ENCODE data around the gene RNF183.
A peak's percentile ranks its signal among the peaks of the same experiment; 100 is the strongest.

Gene RNF183

DNA sequence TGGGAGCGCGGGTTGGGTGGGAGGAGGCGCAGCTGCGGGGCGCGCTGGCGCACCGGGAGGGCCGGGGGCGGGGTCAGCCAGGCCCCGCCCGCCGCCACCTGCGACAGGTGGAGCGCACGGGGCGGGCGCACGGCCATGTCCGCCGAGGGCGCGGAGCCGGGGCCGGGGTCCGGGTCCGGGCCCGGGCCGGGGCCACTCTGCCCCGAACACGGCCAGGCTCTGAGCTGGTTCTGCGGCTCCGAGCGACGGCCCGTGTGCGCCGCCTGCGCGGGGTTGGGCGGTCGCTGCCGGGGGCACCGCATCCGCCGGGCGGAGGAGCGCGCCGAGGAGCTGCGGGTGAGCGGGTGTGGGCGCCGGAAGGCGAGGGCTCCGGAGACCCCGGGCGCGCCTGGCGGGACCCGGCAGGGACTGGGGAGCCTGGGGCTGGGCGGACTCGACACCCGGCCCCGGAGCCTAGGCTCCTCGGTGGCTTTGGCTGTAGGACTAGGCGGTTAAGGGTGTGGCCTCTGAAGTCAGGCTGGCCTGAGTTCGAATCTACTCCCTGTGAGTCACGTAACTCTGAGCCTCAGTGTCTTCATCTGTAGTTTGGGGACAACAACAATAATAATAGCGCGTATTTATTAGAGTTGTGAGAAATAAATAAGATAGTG is 46.4 kb upstream of the RNF183 start, which contains the start of gene BSPRY:
TSS of gene BSPRY (plus strand) at position 97 of the 650 bp plus-strand sequence. CDS start at position 136, 39 bp downstream.
- peak within 1 kb of the TSS in 1 of 3 experiments; percentile 33 for H3K27ac Mint-ChIP-seq
- peaks cover 82% of the 10 kb centered on the region for H3K27me3 Mint-ChIP-seq (ENCODE audit: low read depth)
- peak within 1 kb of the TSS; percentile 79 to 82 (median 82) for H3K4me3 Mint-ChIP-seq
- peaks cover 12% of the 10 kb centered on the region for H3K4me1 Mint-ChIP-seq
- H3K36me3 Mint-ChIP-seq (ENCODE audit: low read depth) = no peaks in the 10 kb centered on the region
- H3K9me3 Mint-ChIP-seq = peaks cover 4% of the 10 kb centered on the region
- TF ChIP-seq, protein P1, sequence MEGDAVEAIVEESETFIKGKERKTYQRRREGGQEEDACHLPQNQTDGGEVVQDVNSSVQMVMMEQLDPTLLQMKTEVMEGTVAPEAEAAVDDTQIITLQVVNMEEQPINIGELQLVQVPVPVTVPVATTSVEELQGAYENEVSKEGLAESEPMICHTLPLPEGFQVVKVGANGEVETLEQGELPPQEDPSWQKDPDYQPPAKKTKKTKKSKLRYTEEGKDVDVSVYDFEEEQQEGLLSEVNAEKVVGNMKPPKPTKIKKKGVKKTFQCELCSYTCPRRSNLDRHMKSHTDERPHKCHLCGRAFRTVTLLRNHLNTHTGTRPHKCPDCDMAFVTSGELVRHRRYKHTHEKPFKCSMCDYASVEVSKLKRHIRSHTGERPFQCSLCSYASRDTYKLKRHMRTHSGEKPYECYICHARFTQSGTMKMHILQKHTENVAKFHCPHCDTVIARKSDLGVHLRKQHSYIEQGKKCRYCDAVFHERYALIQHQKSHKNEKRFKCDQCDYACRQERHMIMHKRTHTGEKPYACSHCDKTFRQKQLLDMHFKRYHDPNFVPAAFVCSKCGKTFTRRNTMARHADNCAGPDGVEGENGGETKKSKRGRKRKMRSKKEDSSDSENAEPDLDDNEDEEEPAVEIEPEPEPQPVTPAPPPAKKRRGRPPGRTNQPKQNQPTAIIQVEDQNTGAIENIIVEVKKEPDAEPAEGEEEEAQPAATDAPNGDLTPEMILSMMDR (IDR thresholded peaks at IDR 0.05; ENCODE audit: unreplicated experiment in 3 of 3) = no peak

DNA sequence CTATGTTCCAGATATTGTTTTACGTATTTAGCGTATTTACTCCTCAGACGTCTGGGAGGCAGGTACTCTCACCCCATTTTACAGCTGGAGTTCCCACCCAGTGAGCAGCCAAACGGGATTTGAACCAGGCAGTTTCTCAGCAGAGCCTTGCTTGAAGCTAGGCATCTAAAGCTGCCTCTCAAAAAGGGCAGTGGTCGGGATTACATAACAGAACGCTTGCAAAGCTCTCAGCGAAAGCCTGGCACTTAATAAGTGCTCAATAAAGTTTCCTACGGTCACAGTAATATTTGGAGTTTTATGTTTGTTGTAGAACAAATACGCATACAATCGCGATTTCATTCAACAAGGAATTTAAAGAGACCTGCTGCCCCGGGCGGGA is 45.9 kb upstream of the RNF183 start:
- Mint-ChIP-seq H3K4me3 (peak overlapping the region; percentile 73 to 82 (median 79)), H3K27me3 (ENCODE audit: low read depth) (peaks cover 78% of the 10 kb centered on the region), H3K27ac (no peak overlapping the region), H3K36me3 (ENCODE audit: low read depth) (no peaks in the 10 kb centered on the region), H3K9me3 (peaks cover 4% of the 10 kb centered on the region), H3K4me1 (peaks cover 13% of the 10 kb centered on the region)
- TF ChIP-seq, protein P1 (IDR thresholded peaks at IDR 0.05; ENCODE audit: unreplicated experiment in 3 of 3) = no peak

GRCh38 chr9:113348437-113348836 is 45.3 kb upstream of the RNF183 start:
- peaks cover 4% of the 10 kb centered on the region for H3K9me3 Mint-ChIP-seq
- H3K4me1 Mint-ChIP-seq = peaks cover 19% of the 10 kb centered on the region
- no peaks in the 10 kb centered on the region for H3K36me3 Mint-ChIP-seq (ENCODE audit: low read depth)
- peaks cover 78% of the 10 kb centered on the region for H3K27me3 Mint-ChIP-seq (ENCODE audit: low read depth)
- TF ChIP-seq, protein P1 (IDR thresholded peaks at IDR 0.05; ENCODE audit: unreplicated experiment in 3 of 3) = no peak
- no peak overlapping the region for H3K27ac Mint-ChIP-seq
- peak overlapping the region in 2 of 3 experiments; percentile 12 to 77 for H3K4me3 Mint-ChIP-seq

DNA sequence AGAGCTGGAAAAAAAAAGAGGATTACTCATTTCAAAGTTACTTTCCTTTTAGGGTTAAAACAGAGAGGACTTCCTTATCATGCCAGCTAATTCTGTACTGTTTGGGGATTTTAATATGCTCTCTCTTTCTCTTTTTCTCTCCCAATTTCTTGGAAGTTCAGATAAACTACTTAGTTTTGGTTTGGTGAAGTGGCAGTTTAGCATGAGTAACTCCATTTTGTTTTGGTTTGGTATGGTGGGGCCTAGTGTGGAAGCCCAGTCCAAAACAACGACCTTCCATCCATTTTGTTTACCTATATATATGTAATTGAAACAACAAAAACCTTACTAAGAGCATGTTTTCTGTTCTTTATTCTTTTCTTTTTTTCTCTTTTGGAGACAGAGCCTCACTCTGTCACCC is 42.5 kb upstream of the RNF183 start:
- TF ChIP-seq, protein P1 (IDR thresholded peaks at IDR 0.05; ENCODE audit: unreplicated experiment in 3 of 3) = no peak
- H3K36me3 Mint-ChIP-seq (ENCODE audit: low read depth) = no peaks in the 10 kb centered on the region
- no peak overlapping the region for H3K4me3 Mint-ChIP-seq
- no peaks in the 10 kb centered on the region for H3K9me3 Mint-ChIP-seq
- H3K4me1 Mint-ChIP-seq = peaks cover 20% of the 10 kb centered on the region
- H3K27ac Mint-ChIP-seq = no peak overlapping the region
- peaks cover 63% of the 10 kb centered on the region for H3K27me3 Mint-ChIP-seq (ENCODE audit: low read depth)

- H3K27ac Mint-ChIP-seq = peak overlapping the region in 2 of 3 experiments; percentile 16 to 59
- no peaks in the 10 kb centered on the region for H3K36me3 Mint-ChIP-seq (ENCODE audit: low read depth)
- peak overlapping the region in 1 of 3 experiments; percentile 28 for H3K4me3 Mint-ChIP-seq
- H3K27me3 Mint-ChIP-seq (ENCODE audit: low read depth) = peaks cover 58% of the 10 kb centered on the region
- H3K4me1 Mint-ChIP-seq = peaks cover 18% of the 10 kb centered on the region
- TF ChIP-seq, protein P1 (IDR thresholded peaks at IDR 0.05; ENCODE audit: unreplicated experiment in 3 of 3) = no peak
- no peaks in the 10 kb centered on the region for H3K9me3 Mint-ChIP-seq
These were observed 42.0 kb upstream of the RNF183 start for GRCh38 chr9:113345190-113345589.

GRCh38 chr9:113343732-113344231 is 40.6 kb upstream of the RNF183 start:
- peaks cover 21% of the 10 kb centered on the region for H3K4me1 Mint-ChIP-seq
- H3K9me3 Mint-ChIP-seq = no peaks in the 10 kb centered on the region
- H3K27ac Mint-ChIP-seq = peak overlapping the region; percentile 82 to 94 (median 90)
- H3K36me3 Mint-ChIP-seq (ENCODE audit: low read depth) = no peaks in the 10 kb centered on the region
- H3K4me3 Mint-ChIP-seq = peak overlapping the region; percentile 16 to 68 (median 48)
- H3K27me3 Mint-ChIP-seq (ENCODE audit: low read depth) = peaks cover 46% of the 10 kb centered on the region
- TF ChIP-seq, protein P1 (IDR thresholded peaks at IDR 0.05; ENCODE audit: unreplicated experiment in 3 of 3) = no peak
